Tibial nerve (tissue), 4 donors: ENCODE data around the gene AMD1. TPM values are rescaled to one million over a fixed set of nuclear protein-coding genes. Genes with fewer than 3 reads are reported as not detected.

Experiments used
- DNase-seq, 2 donors: peaks; one replicate each; pipeline ENCODE4 v3.0.0-alpha.2; 2019; ENCODE audit warnings: low spot score in 2 of 2
- H3K27ac ChIP-seq, 4 donors: fragments of 200-600 bp; sonication (generic) in 3 of 4; one replicate each; pipeline ENCODE4 v1.5.1; 2017 to 2019; ENCODE audit warnings: mild to moderate bottlenecking in 1 of 4
- H3K27me3 ChIP-seq, 2 donors: fragments of 200-600 bp; sonication (generic) in 1 of 2; one replicate each; pipeline versions ENCODE4 v1.5.1 to v1.6.0; 2017 to 2019
- H3K36me3 ChIP-seq, 3 donors: fragments of 200-600 bp; sonication (generic); one replicate each; pipeline ENCODE4 v1.5.1; 2018 to 2019
- H3K4me1 ChIP-seq, 4 donors: fragments of 200-600 bp; sonication (generic) in 3 of 4; one replicate each; pipeline ENCODE4 v1.5.1; 2017 to 2019
- H3K4me3 ChIP-seq, 4 donors: fragments of 200-600 bp; sonication (generic) in 3 of 4; one replicate each; pipeline ENCODE4 v1.5.1; 2017 to 2019; ENCODE audit warnings: mild to moderate bottlenecking in 1 of 4, moderate library complexity in 1 of 4
- H3K9me3 ChIP-seq, 4 donors: fragments of 200-600 bp; sonication (generic) in 3 of 4; one replicate each; pipeline ENCODE4 v1.5.1; 2017 to 2019
- EP300 ChIP-seq, 2 donors: sonication (generic); formaldehyde crosslinking; IDR thresholded peaks; one replicate each; pipeline ENCODE4 v1.6.1; 2017; ENCODE audit warnings: antibody characterized with exemption in 2 of 2, mild to moderate bottlenecking in 1 of 2
- POLR2A ChIP-seq, 2 donors: fragments of 450-650 bp; IDR thresholded peaks; one replicate each; pipeline ENCODE4 v1.6.1; 2017; ENCODE audit warnings: antibody characterized with exemption in 2 of 2, mild to moderate bottlenecking in 2 of 2, moderate library complexity in 2 of 2
- WGBS, 2 donors: methylation state at CpG; one replicate each; pipeline ENCODE4 v1.1.5; 2018; 5-methylcytosine and 5-hydroxymethylcytosine counted together
- total RNA-seq, 4 donors: library from RNA; depleted of rRNA; stranded (reverse); fragments of >200 nt; gene quantifications; one replicate each; pipeline ENCODE4 v1.1.0, GENCODE V29; 2016
- TF ChIP-seq, protein P1 (sequence below), 5 experiments: fragments of 200-600 bp in 3 of 5; fragments of 450-650 bp in 2 of 5; sonication (generic) in 3 of 5; IDR thresholded peaks; one replicate each; pipeline ENCODE4 v1.5.1; 2016 to 2019; ENCODE audit warnings: antibody characterized with exemption in 5 of 5, mild to moderate bottlenecking in 3 of 5, moderate library complexity in 2 of 5

Gene AMD1
- total RNA-seq, 4 donors from 2014 or later: 61.8 to 95.0 (median 81.8) TPM

DNA sequence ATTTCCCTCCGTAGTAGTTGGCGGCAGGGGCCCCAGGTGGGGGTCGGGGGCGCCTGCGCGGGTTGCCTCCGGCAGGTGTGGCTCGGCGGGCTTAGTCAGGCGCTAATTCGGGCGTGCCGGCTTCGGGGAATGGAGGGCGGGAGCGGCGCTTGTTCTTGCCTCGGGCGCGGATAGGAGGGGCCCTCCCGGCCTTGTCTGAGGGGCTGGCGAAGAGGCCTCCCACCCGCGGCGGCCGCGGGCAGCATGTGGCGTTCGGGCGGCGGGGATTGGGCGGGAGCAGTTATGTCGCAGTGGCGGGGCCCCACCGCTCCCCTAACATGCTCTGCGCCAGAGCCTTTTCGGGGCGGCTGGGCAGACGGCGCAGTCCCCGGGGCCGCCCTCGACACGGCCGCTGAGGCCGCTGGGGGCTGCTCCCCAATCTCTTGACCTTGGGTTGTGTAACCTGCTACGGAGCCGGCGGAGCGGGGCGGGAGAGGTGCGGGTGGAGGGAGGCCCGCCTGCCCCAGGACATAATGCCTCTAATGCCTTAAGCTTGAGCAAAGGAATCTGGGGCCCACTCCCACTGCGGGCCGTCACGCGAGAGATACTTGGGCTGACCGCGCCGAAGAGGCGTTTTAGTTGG, 1.1 kb downstream of the AMD1 start:
- WGBS, 2 donors: 1 to 2% methylated on average over 10 to 35 of the region's 61 CpGs
- H3K27me3 ChIP-seq: no peaks in the 10 kb centered on the region
- H3K27ac ChIP-seq: peak overlapping the region; percentile 78 to 97 (median 91)
- no peak for DNase-seq
- no peaks in the 10 kb centered on the region for H3K9me3 ChIP-seq
- H3K36me3 ChIP-seq: no peaks in the 10 kb centered on the region
- peak overlapping the region; percentile 68 to 85 (median 72) for H3K4me3 ChIP-seq
- TF ChIP-seq POLR2A (IDR thresholded peaks at IDR 0.05): no peak
- TF ChIP-seq EP300 (IDR thresholded peaks at IDR 0.05): no peak
- TF ChIP-seq, protein P1, sequence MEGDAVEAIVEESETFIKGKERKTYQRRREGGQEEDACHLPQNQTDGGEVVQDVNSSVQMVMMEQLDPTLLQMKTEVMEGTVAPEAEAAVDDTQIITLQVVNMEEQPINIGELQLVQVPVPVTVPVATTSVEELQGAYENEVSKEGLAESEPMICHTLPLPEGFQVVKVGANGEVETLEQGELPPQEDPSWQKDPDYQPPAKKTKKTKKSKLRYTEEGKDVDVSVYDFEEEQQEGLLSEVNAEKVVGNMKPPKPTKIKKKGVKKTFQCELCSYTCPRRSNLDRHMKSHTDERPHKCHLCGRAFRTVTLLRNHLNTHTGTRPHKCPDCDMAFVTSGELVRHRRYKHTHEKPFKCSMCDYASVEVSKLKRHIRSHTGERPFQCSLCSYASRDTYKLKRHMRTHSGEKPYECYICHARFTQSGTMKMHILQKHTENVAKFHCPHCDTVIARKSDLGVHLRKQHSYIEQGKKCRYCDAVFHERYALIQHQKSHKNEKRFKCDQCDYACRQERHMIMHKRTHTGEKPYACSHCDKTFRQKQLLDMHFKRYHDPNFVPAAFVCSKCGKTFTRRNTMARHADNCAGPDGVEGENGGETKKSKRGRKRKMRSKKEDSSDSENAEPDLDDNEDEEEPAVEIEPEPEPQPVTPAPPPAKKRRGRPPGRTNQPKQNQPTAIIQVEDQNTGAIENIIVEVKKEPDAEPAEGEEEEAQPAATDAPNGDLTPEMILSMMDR (IDR thresholded peaks at IDR 0.05): no peak
- H3K4me1 ChIP-seq: peaks cover 0 to 49% (median 32%) of the 10 kb centered on the region in 4 donors

DNA sequence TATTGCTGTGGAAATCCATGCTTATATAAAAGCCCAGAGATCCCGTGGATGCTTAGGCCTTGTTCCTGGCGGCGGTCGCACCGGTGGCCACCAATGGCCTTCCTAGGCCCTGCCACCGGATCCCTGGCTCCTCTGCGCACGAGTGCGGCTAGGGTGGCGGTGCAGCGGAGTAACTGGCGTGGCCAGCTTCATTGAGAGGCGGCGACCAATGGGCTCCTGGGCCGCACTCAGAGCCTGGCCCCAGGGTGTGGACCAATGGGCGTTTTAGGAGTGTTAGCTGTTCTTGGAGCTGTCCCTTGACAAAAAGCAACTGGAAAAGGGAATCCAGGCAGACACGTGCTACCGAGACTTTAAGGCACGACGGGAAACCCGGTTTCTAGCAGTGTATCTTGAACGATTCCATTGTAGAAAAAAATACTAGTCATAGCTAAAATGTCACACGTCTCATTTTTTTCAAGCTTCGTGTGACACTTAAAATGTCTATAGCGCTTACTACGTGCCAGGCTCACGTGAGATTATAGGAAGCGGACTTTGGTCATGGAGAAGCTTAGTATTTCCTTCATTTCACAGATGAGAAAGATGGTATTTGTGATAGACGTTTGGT, 1.7 kb downstream of the AMD1 start:
- H3K36me3 ChIP-seq: no peaks in the 10 kb centered on the region
- 2% methylated on average over 28 of the region's 29 CpGs for WGBS, 2 donors
- H3K27ac ChIP-seq: peak overlapping the region; percentile 78 to 97 (median 91)
- H3K9me3 ChIP-seq: no peaks in the 10 kb centered on the region
- TF ChIP-seq POLR2A (IDR thresholded peaks at IDR 0.05): peak; percentile 88 to 92
- TF ChIP-seq, protein P1 (IDR thresholded peaks at IDR 0.05): no peak
- TF ChIP-seq EP300 (IDR thresholded peaks at IDR 0.05): peak in 1 of 2 donors; percentile 98
- peak; percentile 76 to 83 for DNase-seq
- peaks cover 0 to 55% (median 35%) of the 10 kb centered on the region in 4 donors for H3K4me1 ChIP-seq
- peak overlapping the region; percentile 68 to 85 (median 72) for H3K4me3 ChIP-seq
- H3K27me3 ChIP-seq: no peaks in the 10 kb centered on the region

DNA sequence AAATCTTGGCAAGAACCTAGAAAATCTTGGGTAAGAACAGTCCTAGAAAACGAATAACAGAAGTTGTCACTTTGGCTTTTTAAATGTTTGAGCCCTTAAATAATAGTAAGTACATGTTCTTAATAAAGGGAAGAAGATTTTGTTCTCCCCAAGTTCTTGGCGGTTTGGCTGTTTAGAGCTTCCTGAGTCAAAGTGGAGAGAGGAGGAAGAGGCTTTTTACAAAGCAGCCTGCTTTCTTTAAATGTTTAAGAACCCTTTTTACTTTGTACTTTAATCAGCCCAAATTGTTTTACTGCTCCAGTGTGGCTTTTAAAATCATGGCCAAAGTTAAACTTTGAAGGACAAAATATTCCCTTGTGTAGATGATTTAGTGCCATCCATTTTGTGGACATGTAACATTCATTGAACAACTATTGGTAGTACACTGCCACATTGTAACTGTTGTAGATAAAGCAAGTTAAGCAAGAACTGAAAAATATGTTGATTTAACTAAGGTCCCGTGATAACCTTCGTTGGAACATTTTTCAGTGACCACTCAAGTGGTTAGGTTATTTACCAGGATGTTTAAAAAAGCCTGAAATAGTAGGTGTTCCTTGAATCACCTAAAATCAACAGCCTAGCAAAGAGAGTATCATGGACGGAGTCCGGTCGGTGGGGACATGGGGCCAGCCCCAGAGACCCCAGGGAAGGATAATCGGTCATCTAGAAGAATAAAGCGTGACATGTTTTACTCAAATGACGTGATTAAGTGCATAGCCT, 2.4 kb downstream of the AMD1 start:
- Histone ChIP-seq H3K27me3 (no peaks in the 10 kb centered on the region), H3K36me3 (no peaks in the 10 kb centered on the region), H3K27ac (peak overlapping the region; percentile 78 to 97 (median 91)), H3K4me3 (peak overlapping the region; percentile 68 to 85 (median 72)), H3K9me3 (no peaks in the 10 kb centered on the region), H3K4me1 (peaks cover 0 to 62% (median 39%) of the 10 kb centered on the region in 4 donors)
- 36 to 37% methylated on average over 10 of the region's 10 CpGs for WGBS, 2 donors
- TF ChIP-seq, protein P1 (IDR thresholded peaks at IDR 0.05): no peak
- TF ChIP-seq POLR2A (IDR thresholded peaks at IDR 0.05) (no peak), EP300 (IDR thresholded peaks at IDR 0.05) (no peak)
- DNase-seq: no peak

DNA sequence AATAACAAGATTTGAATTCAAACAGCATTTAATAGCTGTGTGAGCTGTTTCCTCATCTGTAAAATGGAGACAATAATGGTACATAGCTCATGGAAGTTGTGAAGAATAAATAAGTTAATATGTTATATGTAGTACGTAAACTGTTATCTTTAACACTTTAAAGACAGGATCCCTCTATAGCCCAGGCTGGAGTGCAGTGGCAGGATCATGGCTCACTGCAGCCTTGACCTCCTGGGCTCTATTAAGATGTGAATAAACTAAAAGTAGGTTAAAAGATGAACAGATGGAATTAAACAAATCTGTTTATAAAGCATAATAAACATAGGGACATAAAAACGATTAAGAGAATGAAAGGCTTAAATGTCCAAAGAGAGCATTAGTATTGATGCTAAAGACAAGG, 3.0 kb downstream of the AMD1 start:
- peak overlapping the region in 3 of 4 donors; percentile 86 to 97 (median 96) for H3K27ac ChIP-seq
- no peaks in the 10 kb centered on the region for H3K9me3 ChIP-seq
- TF ChIP-seq EP300 (IDR thresholded peaks at IDR 0.05): no peak
- TF ChIP-seq POLR2A (IDR thresholded peaks at IDR 0.05): no peak
- TF ChIP-seq, protein P1 (IDR thresholded peaks at IDR 0.05): no peak
- WGBS, 2 donors: 38 to 47% methylated on average over 2 of the region's 2 CpGs
- H3K36me3 ChIP-seq: no peaks in the 10 kb centered on the region
- H3K4me3 ChIP-seq: peak overlapping the region in 2 of 4 donors; percentile 68 to 75
- H3K27me3 ChIP-seq: no peaks in the 10 kb centered on the region
- DNase-seq: no peak
- peaks cover 0 to 68% (median 45%) of the 10 kb centered on the region in 4 donors for H3K4me1 ChIP-seq
